ENCODE data around the gene CCNJL.
A peak's percentile ranks its signal among the peaks of the same experiment; 100 is the strongest.
"Not testable (repeated sequence)": the region's sequence is repeated elsewhere in the genome, so short reads cannot be mapped to it uniquely, and the experiment has no call there.

Gene CCNJL, protein sequence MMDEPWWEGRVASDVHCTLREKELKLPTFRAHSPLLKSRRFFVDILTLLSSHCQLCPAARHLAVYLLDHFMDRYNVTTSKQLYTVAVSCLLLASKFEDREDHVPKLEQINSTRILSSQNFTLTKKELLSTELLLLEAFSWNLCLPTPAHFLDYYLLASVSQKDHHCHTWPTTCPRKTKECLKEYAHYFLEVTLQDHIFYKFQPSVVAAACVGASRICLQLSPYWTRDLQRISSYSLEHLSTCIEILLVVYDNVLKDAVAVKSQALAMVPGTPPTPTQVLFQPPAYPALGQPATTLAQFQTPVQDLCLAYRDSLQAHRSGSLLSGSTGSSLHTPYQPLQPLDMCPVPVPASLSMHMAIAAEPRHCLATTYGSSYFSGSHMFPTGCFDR

DNA sequence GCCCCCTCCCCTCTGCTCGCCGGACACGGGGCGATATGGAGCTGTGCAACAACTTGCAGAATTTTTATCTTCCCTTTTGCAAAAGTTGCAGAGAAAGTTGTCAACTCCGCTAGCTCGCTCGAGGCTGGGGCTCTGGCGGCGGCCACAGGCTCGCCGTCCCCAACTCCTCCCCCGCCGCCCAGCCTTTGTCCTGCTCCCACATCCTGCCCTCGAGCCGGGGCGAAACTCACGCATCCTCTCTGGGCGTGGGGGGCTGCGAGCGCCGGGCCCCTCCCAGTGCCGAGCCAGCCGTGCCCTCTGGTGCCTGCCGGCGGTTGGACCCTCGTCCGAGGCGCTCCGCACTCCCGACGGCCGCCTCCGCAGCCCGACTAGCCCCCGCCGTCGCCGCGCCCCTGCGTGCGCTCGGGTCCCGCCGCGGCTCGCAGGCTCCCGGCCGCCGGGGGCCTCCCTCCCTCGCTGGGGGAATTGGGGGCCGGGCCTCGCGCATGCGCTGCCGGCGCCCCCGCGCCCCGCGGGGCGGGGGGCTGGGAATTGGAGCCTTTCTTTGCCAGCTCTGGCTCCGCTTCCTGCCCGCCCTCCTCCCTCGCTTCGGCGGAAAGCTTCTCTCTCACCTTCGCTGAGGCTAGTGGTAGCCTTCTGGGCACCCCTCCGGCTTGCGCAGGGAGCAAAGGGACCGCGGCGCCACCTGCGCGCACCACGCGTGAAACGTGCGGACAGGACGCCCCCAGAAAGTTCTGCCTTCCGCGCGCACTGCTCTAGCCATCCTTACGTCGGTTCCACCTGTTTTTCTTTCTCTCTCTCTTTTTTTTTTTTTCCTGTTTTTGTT, at the start of gene CCNJL:
Gene CCNJL, minus strand, starts transcription at position 431 of the 826 bp plus-strand sequence. CDS start 641 bp downstream, outside the sequence.
- DNase-seq, result no peak

DNA sequence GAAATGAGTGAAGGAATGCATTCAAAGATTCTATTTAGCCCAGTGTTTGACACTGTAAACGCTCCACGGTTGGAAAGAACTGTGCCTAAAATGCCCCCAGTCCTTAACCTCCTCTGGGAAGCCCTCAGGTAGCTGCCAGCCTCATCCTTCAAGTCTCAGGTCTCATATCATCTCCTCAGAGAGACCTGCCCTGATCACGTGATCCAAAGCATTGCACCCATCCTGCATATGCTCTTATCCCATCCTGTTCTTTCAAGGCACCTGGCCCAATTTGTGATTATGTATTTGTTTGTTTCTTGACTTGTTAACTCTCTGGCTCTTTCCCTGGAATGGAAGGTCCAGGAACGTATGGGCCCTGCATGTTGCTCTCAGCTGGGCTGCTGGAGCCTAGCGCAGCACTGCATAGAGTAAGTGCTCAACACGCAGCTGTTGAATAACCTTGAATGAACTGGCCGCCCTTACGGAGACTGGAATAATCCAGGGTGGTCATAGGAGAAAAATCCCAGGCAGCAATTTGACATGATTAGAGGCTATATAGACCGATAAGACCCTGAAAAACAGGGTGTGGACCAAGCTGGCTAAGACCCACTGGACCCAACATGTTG, 49.4 kb upstream of the CCNJL start:
- DNase-seq, result no peak

DNA sequence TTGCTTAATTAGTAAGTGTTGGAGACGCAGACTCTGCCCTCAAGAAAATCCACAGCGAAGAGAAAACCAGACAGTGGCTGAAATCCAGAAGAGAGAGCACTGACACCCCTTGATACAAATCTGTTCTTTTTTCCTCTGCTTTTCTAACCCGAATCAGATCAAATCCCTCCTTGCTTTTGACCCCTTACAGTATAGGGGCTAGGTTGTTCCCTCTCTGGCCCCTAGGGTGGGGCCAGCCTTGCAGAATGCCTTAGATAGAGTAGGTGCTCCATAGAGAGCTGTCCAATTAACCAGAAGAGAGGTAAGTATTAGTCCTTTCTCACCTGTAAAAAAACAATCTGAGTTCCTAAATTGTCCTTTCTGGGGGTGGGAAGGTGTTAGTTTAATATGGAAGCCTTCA, 47.9 kb upstream of the CCNJL start:
- DNase-seq, result no peak

DNA sequence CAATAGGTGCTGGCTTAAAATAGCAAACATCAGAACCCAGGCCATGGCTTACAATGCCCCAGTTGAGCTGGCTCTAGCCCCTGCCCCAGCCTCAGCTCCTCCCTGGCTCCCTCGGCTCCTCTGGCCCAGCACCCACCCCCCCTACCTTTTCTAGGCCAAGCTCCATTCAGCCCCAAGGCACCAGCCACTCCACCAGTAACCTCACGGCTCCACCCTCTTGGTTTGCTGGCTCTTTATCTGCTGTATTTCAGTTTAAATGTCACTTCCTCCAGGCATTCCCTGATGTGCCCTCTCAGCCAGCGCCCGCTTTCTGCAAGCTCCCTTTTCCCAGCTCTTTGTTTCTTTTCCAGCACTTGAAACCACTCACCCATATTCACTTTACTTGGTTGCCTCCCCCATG, 47.5 kb upstream of the CCNJL start:
- DNase-seq, result no peak

DNA sequence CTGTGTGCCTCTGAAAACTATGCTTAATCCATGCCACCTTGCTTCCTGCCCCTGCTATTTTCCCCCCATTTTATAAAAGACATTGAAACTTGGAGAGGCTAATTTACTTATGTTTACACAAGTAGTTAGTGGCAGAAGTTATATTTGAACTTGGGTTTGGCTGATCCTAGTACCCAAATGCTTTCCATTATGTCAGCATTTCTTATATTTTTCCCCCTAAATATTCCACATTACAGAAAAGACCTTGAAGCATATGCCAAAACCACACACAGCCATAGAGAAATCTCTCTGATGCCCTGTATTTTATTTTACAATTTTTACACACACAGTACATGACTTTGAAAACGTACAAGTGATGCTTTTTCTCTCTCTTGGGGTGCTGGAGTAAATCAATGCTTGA, 46.9 kb upstream of the CCNJL start:
- no peak for DNase-seq

DNA sequence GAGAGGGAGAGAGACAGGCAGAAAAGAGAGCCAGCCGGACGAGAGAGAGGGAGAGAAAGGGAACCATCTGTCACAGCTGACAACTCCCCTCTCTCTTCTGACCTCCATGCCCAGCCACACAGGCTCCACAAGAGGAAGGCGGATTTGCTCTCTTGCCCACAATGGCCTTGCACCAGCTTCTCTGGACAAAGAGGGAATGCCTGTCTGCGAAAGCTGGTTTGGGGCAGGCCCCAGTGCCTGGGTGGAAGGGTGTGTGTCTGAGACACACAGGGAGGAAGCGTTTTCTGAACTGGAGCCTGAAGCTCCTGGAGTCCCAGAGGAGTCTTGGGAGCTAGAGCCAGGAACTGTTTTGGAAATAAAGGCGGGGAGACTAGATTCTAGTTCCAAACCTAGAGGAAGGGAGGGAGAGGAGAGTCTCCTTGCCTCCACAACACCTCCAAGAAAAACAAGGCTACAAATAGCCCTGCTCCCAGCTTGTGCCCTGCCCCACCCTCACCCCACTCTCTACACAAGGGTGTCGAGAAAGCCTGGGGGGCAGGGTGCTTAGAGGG, 45.6 kb upstream of the CCNJL start:
- DNase-seq, result no peak

DNA sequence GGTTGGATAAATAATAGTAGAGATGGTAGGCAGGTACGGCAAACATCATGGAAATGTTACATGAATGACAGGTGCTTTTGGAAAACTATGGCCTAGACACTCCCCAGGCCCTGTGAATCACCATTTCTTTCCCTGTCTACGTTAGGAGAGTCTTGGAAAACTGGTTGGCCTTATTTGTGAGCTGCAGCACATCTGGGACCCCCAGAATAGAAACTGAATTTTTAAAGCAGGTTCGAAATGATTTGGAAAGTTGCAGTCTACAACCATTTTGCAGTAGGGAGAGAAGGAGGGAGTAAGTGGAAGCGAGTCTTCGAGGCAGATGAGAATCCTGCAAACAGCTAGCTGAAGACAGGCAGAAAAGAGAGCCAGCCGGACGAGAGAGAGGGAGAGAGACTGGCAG, 45.0 kb upstream of the CCNJL start:
- no peak for DNase-seq

DNA sequence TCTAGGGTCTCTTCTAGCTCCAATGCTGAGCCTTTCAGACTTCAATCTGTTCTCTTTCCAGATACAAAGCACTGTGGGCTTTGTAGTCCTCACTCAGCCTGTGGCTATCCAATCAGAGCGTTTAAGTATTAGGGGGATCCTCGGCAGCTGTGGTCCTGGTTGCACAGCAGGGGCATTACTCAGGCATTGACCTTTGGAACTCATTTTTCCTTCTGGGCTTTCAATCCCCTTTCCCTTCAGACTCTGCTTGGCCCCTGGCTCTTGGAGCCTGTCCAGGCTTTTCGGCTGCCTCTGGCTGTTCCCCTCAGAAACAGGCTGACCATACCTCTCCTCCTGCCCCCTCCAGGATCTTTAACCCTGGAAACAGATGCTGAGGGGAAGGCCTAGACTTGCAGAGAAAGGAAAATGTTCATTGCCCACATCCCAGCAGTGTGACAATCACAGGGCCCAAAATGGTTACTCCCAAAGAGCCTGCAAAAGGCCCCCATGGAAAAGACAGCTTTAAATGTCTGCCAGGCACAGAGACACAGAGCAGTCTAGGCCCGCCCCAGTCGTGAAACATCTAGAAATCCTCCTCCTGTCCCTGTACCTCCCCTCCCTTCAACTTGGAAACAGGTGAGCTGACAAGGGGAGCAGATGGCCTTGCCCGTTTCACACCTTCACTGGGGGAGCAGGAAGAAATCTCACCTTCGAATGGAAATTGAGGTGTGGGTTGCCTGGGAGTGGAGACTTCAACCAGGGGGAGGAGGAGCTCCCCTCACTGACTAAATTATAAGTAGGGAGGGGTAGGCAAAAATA, 44.4 kb upstream of the CCNJL start:
- DNase-seq, result no peak

DNA sequence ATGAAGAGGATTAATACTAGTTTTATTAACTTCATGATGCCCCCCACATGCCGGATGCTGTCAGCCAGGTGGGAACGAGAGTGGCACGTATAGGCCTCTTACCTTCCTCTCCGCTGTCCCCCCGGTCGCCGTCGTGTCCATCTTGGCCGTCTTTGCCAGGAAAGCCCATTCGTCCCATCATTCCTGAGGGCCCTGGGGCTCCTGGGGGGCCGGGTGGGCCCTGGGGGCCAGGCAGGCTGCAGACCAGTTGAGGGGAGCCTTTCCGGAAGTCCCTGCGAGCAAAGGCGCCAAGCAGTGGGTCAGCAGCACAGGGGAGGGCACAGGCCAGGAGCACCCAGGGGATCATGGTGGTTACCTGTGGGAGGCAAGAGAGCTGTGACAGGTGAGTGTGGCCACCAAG, 42.3 kb upstream of the CCNJL start:
- DNase-seq, result no peak

DNA sequence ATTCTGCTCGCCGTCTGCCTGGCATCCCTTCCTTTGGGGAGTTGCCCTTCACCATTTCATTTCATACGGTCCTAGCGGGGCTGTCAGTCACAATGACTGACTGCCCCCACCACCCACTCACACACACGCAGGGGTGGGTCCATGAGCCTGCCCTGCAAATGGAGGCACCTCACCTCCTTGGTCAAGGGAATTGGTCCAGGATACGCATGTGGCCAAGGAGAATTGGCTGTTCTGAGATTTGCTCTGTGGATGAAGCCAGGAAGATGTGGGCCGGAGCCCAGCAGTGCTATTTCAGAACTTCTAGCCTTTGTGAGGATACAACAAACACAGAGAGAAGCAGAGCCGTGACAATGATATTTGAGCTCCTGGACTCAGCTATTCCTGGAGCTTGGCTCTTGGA, 41.0 kb upstream of the CCNJL start:
- DNase-seq, result no peak

DNA sequence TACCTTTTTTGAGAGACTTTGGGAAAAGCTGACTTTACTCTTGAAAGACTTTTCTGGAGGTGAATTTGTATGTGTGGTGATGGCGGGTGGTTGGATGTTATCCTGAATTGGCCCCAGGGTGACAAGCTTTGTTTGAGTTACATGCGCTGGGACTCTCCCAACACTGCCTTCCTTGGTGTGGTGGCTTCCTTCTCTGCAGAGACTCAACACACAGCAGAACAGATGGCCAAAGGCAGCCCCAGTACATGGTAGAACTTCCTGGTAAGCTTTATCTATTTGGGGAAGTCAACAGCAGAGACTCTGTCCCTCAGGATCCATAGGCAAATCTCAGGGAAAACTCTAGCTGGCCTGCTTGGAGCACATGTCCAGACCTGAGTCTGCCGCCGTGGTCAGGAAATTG, 39.9 kb upstream of the CCNJL start:
- no peak for DNase-seq

DNA sequence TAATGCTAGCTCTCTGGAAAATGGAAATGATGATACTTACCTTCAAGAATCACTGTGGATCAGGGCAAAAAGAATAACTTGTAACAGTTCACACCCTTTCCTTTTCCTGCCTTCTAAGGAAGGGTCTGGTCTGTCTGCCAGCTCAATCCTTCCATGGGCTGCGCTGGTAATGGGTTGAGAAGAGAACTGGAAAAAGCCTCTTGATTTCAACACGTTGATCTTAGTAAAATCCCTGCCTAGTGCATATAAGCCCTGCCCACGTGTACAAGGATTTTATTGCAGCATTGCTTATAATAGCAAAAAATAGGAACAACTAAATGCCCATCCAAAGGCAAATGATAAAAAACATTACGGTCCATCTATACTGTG, 37.6 kb upstream of the CCNJL start:
- no peak for DNase-seq

DNA sequence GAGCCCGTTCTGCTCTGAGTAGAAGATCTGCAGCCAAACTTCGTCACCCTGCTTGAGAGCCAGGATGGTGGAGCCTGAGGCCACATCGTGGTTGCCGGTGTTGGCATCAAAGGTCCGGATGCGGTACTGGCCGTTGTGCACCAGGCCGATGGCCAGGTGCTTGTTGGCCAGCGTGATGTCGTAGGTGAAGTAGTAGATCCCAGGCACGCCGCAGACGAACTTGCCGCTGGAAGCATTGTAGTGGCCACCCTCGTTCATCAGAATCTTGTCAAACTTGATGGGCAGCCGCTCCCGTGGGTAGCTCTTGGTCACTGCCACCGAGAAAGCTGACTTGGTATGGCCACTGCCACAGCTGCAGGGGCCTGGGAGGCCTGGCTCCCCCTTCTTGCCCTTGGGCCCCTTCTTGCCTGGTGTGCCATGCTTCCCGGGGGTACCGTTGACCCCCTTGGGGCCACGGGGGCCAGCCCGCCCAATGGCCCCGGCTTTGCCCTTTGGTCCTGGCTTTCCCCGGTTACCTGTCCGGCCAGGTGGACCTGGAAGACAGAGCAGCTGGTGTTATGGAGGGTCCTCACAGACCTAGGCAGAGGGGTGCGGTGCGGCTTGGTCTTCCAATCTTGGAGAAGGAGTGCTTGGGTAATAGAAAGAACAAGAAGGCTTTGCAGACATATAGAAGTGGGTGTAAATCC, 37.0 kb upstream of the CCNJL start:
- DNase-seq, result no peak

DNA sequence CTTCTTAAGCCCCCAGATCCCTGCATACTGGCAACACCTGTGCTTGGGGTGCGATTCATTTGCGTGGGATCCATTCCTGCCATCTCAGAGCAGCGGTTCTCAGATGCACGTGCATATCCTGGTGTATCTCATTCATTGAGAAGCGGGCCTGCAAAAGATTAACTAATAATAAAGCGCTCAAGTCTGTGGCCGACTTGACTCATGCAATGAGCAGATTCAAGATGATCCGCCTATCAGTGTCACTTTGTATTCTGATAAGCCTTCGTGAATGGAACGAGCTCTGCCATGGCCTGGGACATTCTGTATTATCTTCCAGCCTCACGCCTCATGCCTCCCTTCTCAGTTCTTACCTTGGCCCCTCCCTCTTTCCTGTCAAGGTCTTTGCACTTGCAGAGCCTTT, 35.7 kb upstream of the CCNJL start:
- no peak for DNase-seq

DNA sequence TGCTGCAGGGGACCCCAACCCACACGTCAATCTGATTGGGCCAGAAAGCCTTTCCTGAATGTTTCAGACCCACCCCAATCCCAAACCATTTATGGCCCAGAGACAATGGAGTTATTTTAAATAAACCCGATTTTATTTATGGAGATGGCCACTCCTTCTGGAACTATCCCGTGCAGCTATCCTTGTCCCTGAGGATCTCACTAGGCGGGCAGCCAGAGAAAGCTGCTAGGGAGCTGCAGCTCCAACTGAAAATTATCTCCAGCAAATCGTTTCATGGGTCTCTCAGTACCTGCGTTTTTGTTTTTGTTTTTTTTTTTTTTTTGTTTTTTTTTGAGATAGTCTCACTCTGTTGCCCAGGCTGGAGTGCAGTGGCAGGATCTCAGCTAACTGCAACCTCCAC, 35.1 kb upstream of the CCNJL start:
- DNase-seq, result no peak

DNA sequence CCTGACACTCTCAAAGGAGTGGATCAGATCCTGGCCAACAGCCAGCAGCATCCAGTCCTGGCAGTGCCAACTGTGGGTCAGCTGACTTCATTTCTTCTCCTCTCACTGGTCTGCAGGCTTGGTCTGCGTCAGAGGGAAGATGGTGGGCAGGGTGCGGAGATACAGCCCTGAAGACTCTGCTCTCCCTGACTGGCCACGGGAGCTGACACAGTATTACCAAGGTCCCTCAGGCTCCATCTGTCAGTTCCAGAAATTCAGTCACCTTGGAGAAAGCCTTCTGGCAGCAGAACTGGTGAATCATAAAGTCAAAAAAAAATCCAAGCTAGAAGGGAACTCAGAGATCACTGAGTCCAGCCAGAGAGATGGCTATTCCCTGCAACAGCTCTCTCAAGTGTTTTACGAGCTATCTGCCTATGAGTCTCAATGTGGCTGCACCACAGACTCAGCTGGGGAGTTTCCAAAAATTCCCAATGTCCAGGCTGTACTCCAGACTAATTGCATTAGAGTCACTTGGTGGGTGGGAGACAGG, 30.1 kb upstream of the CCNJL start:
- no peak for DNase-seq

DNA sequence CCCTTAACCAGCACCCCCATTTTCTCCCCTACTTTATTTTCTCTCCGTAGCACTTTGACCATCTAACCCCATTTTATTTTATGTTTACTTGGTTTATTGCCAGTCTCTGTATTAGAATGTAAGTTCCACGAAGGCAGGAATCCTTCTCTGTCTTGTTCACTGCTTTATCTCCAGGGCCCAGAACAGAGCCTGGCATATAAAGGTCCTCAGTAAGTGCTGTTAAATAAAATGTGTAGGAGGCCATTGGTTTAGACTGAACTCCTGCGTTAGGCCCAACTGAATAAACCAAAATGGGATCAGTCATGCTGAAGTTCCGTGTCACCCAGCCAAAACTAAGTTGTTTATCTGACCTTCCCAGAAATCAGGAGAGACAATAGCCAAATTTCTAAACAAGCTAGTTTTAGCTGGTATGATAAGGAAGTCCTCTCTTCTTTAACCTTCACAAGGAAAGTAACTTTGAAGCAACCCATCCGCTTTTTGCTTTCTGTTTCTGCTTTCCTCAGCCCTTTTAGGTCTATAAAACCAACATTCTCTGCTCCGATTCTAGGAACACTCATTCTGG, 29.0 kb upstream of the CCNJL start:
- no peak for DNase-seq

DNA sequence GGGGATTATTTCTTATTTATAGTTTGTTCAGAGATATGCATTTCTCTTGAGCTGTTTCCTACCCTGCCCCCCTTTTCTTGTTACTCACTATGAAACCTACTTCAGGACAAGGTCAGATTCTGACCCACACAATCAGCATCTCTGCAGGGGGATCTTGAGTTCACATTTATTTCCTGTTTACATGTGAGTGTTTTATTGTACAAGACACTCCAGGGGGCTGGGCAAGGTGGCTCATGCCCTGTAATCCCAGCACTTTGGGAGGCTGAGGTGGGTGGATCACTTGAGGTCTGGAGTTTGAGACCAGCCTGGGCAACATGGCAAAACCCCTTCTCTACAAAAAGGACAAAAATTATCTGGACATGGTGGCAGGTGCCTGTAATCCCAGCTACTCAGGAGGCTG, 28.1 kb upstream of the CCNJL start:
- DNase-seq, result not testable (repeated sequence)

DNA sequence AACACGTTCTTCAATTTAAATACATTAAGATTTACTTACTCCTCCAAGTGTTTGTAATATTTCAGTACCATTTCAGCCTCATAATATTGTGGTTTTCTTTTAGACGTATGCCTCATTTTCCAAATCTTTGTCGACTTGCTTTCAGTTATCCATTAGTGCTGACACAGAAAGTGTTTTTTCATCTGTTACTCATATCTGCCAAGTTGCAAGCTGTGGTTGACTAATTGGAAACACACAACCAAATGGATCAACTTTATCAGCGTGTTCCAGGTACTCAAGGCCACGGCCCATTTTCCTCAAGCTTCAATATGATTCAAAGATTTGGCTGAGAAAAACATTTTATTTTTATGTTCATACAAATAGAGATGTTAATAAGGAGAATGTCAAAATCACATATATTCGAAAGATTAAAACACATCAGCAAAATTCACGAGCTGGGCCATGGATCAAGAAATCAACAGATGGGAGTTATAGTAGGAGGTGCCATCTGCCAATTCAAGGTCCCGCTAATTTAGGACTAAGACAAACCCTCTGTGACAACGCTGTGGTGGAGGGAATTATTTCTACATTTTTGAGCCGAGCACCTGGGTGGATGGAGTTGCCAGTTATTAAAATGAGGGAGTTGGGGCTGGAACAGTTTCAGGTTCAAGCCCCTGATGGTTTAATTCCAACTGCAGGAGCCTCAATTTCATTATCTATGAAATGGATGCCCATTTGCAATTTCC, 27.2 kb upstream of the CCNJL start:
- no peak for DNase-seq

DNA sequence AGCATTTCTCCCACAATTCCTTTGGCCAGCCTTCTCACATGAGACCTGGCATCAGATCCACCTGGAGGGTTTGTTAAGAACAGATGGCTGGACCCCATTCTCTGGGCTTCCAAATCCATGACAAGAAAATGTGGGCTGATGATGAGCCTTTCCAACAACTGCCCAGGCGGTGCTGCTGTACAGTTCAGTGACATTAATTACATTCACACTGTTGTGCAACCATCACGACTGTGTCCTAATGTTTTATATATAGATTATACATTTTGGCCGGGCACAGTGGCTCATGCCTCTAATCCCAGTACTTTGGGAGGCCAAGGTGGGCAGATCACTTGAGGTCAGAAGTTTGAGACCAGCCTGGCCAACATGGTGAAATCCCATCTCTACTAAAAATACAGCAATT, 22.4 kb upstream of the CCNJL start:
- DNase-seq, result not testable (repeated sequence)

DNA sequence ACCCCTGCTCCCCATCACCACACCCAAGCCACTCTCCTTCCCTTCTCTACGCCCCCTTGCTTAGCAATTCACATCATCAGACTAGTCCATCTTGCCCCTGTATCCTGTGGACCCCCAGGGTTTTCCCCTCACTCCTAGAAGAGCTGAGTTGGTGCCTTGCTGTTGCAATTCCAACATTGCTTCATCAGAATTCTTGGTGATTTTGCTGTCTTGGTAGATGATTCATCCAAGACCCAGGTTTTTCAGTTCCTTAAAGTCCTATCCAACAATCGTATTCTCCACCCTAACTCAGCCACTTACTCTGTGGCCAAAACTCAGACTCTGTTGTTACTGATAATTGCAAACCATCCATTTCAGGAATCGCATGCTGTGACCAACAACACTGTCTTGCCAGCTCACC, 21.4 kb upstream of the CCNJL start:
- DNase-seq, result peak; percentile 3

Measured in CD4-positive, alpha-beta T cell treated with Interleukin-21 for 1 hour (primary cell).